Smooth muscle cell (in vitro differentiated cells): ENCODE measurements around the gene STXBP3. TPM values are rescaled to one million over a fixed set of nuclear protein-coding genes. Genes with fewer than 3 reads are reported as not detected.

ENCODE experiments used
- DNase-seq: peaks from one replicate; lab custom pipeline; 2025; ENCODE audit not compliant: unreplicated experiment; lab: John Stamatoyannopoulos, UW
- H2AFZ ChIP-seq: fragments of 200-600 bp; sonication (generic); 2 replicates; pipeline ENCODE4 v1.6.0; 2016; ENCODE audit warnings: antibody characterized with exemption, low read depth, mild to moderate bottlenecking
- H3F3A ChIP-seq: fragments of 200-600 bp; sonication (generic); 2 replicates; pipeline ENCODE4 v1.6.0; 2017; ENCODE audit warnings: antibody characterized with exemption, low read depth
- H3K27ac ChIP-seq: fragments of 200-600 bp; sonication (generic); 2 replicates; pipeline ENCODE4 v1.5.1; 2016; ENCODE audit warnings: low read depth, mild to moderate bottlenecking
- H3K27me3 ChIP-seq: fragments of 200-600 bp; sonication (generic); 2 replicates; pipeline ENCODE4 v1.6.1; 2016; ENCODE audit warnings: low read depth, mild to moderate bottlenecking
- H3K36me3 ChIP-seq: fragments of 200-600 bp; sonication (generic); 2 replicates; pipeline ENCODE4 v1.5.1; 2016; ENCODE audit warnings: low read depth
- H3K4me1 ChIP-seq: fragments of 200-600 bp; sonication (generic); 2 replicates; pipeline ENCODE4 v1.5.1; 2016; ENCODE audit warnings: low read depth
- H3K4me2 ChIP-seq: fragments of 200-600 bp; sonication (generic); 2 replicates; pipeline ENCODE4 v1.6.0; 2016; ENCODE audit warnings: mild to moderate bottlenecking
- H3K4me3 ChIP-seq: fragments of 200-600 bp; sonication (generic); 2 replicates; pipeline ENCODE4 v1.5.1; 2016; ENCODE audit warnings: mild to moderate bottlenecking
- H3K79me2 ChIP-seq: fragments of 200-600 bp; sonication (generic); 2 replicates; pipeline ENCODE4 v1.6.0; 2016; ENCODE audit warnings: low read depth, mild to moderate bottlenecking
- H3K9ac ChIP-seq: fragments of 200-600 bp; sonication (generic); 2 replicates; pipeline ENCODE4 v1.6.0; 2016; ENCODE audit warnings: low read depth
- H3K9me3 ChIP-seq: fragments of 200-600 bp; sonication (generic); replicated peaks from 2 replicates; pipeline ENCODE4 v1.5.1; 2016; ENCODE audit warnings: low read depth
- H4K20me1 ChIP-seq: fragments of 200-600 bp; sonication (generic); 2 replicates; pipeline ENCODE4 v1.6.0; 2016; ENCODE audit warnings: low read depth
- WGBS: methylation state at CpG from one replicate; pipeline ENCODE4 v1.1.7; 2016; ENCODE audit warnings: low lambda C conversion rate; 5-methylcytosine and 5-hydroxymethylcytosine counted together
- polyA plus RNA-seq: library from polyadenylated mRNA; unstranded; fragments of >200 nt; fragmentation: Nextera tagmentation; extraction: Ambion mirVana; gene quantifications from 2 replicates; pipeline ENCODE4 v1.2.1, GENCODE V29; 2016
- total RNA-seq: library from RNA; depleted of rRNA; stranded (reverse); fragments of >200 nt; gene quantifications from 2 replicates; pipeline ENCODE4 v1.2.3, GENCODE V29; 2014
- TF ChIP-seq, protein P1 (sequence below): fragments of 200-600 bp; sonication (generic); IDR thresholded peaks from 2 replicates; pipeline ENCODE4 v1.5.1; 2017; ENCODE audit warnings: borderline replicate concordance, mild to moderate bottlenecking, antibody characterized with exemption; ENCODE audit not compliant: insufficient read depth, poor library complexity, severe bottlenecking

Gene STXBP3
- total and polyA plus RNA-seq, 2 experiments from 2014 or later: 27.9 to 69.8 TPM

DNA sequence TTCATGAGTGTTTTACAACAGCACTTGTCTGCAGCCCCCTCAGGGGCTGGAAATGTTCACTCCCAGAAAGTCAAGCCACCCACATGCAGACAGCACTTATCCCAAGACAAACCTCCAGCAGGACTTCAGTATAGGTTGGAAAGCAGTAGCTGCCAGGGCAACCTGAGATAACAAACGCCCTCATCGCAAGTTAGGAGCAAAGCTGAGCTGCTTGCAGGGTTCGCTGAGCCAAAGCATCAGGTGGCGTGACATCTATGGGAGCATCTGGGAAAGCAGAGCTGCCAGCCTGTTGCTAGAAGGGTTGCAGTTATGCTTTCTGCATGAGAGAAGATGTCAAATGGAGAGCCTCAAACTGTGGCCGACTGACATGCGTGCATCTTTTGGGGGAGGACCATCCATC, 4.2 kb upstream of the STXBP3 start:
- 93% methylated on average over 6 of the region's 6 CpGs for WGBS
- Histone ChIP-seq H3K9ac (no peak overlapping the region), H3F3A (peaks cover 5% of the 10 kb centered on the region), H3K27ac (no peak overlapping the region), H4K20me1 (no peaks in the 10 kb centered on the region), H3K27me3 (no peaks in the 10 kb centered on the region), H3K4me3 (no peak overlapping the region), H3K36me3 (no peaks in the 10 kb centered on the region), H3K4me2 (no peak overlapping the region), H3K4me1 (peaks cover 12% of the 10 kb centered on the region), H2AFZ (no peak overlapping the region), H3K9me3 (no peaks in the 10 kb centered on the region), H3K79me2 (no peaks in the 10 kb centered on the region)
- TF ChIP-seq, protein P1, sequence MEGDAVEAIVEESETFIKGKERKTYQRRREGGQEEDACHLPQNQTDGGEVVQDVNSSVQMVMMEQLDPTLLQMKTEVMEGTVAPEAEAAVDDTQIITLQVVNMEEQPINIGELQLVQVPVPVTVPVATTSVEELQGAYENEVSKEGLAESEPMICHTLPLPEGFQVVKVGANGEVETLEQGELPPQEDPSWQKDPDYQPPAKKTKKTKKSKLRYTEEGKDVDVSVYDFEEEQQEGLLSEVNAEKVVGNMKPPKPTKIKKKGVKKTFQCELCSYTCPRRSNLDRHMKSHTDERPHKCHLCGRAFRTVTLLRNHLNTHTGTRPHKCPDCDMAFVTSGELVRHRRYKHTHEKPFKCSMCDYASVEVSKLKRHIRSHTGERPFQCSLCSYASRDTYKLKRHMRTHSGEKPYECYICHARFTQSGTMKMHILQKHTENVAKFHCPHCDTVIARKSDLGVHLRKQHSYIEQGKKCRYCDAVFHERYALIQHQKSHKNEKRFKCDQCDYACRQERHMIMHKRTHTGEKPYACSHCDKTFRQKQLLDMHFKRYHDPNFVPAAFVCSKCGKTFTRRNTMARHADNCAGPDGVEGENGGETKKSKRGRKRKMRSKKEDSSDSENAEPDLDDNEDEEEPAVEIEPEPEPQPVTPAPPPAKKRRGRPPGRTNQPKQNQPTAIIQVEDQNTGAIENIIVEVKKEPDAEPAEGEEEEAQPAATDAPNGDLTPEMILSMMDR: no peak
- DNase-seq: no peak

DNA sequence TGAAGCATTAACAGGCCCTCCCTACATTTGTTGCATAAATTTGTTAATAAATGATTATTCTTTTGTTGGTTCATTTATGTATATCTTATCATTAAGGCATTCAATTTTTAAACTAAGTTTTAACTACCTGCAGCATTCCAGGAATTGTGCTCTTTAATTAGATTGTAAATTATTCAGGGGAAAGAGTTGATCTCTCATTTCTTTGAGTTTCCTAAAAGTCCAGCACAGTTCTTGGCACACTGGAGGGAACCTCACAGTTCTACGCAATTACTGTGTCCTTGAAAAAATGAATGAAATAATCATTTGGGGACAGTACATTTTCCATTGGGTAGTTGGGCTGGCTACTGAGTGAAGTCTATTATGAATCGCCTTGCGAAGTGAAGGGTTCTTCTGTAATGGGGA, 493 bp upstream of the STXBP3 start:
- no peaks in the 10 kb centered on the region for H3K9me3 ChIP-seq
- 42% methylated on average over 3 of the region's 3 CpGs for WGBS
- no peak for DNase-seq

DNA sequence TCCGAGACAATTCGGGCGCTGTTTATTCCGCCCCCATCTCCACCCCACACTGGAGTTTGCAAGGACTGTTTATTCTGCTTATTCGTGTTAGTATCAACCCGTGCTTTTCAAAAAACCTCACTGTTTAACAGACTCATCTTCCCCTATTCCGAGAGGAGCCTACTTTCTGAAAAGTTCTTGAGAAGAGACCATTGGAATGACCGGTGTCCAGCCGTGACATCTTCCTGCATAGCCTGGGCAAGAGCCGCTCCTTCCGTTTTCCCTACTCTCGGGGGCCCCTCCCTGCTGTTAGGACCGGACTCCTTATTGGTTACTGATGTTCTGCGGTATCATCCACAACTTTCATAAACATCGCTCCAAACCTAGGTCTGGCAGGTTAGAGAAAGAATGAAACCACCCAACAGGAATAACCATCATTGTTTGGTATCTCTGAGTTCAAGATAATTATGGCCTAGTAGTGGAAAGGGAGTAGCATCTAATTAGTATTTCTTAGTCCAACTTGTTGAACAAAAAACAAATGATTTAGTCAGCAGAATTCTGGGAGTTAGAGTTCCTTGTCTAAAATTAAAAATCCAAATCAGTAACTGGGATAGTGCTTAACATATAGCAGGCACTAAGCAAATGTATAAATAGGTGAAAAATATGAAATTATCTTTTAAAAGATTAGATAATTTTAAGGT, 837 bp downstream of the STXBP3 start:
- peak overlapping the region; percentile 86 for H2AFZ ChIP-seq
- peaks cover 5% of the 10 kb centered on the region for H3K4me1 ChIP-seq
- H3K27ac ChIP-seq: peak overlapping the region; percentile 95
- no peaks in the 10 kb centered on the region for H3K9me3 ChIP-seq
- peak overlapping the region; percentile 89 for H3K4me3 ChIP-seq
- peak; percentile 25 for DNase-seq
- H3K27me3 ChIP-seq: no peaks in the 10 kb centered on the region
- peak overlapping the region; percentile 92 for H3K4me2 ChIP-seq
- H3F3A ChIP-seq: peaks cover 5% of the 10 kb centered on the region
- no peaks in the 10 kb centered on the region for H3K36me3 ChIP-seq
- peaks cover 25% of the 10 kb centered on the region for H4K20me1 ChIP-seq
- H3K79me2 ChIP-seq: peaks cover 47% of the 10 kb centered on the region
- WGBS: 2% methylated on average over 15 of the region's 15 CpGs
- peak overlapping the region; percentile 95 for H3K9ac ChIP-seq
- TF ChIP-seq, protein P1: no peak

More for the DNA sequence above, 493 bp upstream of the STXBP3 start:
- Histone ChIP-seq H3K4me3 (no peak overlapping the region), H3K79me2 (peaks cover 36% of the 10 kb centered on the region), H3K27me3 (no peaks in the 10 kb centered on the region), H4K20me1 (peaks cover 23% of the 10 kb centered on the region), H3K36me3 (no peaks in the 10 kb centered on the region), H3K4me2 (peak overlapping the region; percentile 46), H3K27ac (peak overlapping the region; percentile 45), H3K9ac (no peak overlapping the region), H3K4me1 (peaks cover 15% of the 10 kb centered on the region), H3F3A (peaks cover 5% of the 10 kb centered on the region), H2AFZ (peak overlapping the region; percentile 72)
- TF ChIP-seq, protein P1: no peak

DNA sequence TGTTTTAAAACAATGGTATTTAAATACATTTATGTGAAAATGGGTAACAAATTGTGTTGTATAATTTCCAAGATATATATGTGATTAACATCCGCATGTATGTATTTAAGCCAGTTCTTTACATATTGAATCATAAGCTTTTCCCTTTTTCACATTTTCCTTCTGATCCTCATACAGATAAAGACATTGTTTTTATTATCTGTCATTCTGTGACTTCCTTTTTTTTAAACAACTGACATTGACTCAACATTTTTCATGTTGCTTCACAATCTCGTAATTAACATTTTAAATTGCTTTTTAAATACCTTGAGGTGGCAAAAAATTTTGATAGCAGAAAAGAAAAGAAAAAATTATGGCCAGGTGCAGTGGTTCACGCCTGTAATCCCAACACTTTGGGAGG, 1.4 kb downstream of the STXBP3 start:
- Histone ChIP-seq H3K4me3 (peak overlapping the region; percentile 89), H3K27ac (peak overlapping the region; percentile 95), H3K9ac (no peak overlapping the region), H3K27me3 (no peaks in the 10 kb centered on the region), H3K9me3 (no peaks in the 10 kb centered on the region), H3K4me2 (peak overlapping the region; percentile 92), H3K36me3 (no peaks in the 10 kb centered on the region), H4K20me1 (peaks cover 29% of the 10 kb centered on the region), H3K79me2 (peaks cover 50% of the 10 kb centered on the region), H3K4me1 (peaks cover 5% of the 10 kb centered on the region), H3F3A (peaks cover 5% of the 10 kb centered on the region), H2AFZ (no peak overlapping the region)
- TF ChIP-seq, protein P1: no peak
- 97% methylated on average over 3 of the region's 3 CpGs for whole genome bisulfite sequencing
- DNase-seq: no peak
